Endothelial cell of umbilical vein (primary cell): ENCODE measurements around the gene UGT1A7.

Experiments used
- CTCF ChIP-seq, 2 donors: IDR thresholded peaks; 1 replicate in 1 of 2; 2 replicates in 1 of 2; pipeline ENCODE4 v1.5.1; 2011; ENCODE audit warnings: low read length in 2 of 2, mild to moderate bottlenecking in 2 of 2, moderate library complexity in 2 of 2, control low read depth in 1 of 2, inconsistent platforms in 1 of 2, low read depth in 1 of 2; ENCODE audit not compliant: insufficient read depth in 1 of 2; ENCODE audit errors: extremely low read depth in 1 of 2
- MYC ChIP-seq: IDR thresholded peaks from one replicate; pipeline ENCODE4 v1.6.1; 2011; ENCODE audit warnings: mild to moderate bottlenecking, low read depth, low read length
- POLR2A ChIP-seq: IDR thresholded peaks from 2 replicates; pipeline ENCODE4 v1.6.1; 2012; ENCODE audit warnings: low read depth, mild to moderate bottlenecking, control low read depth, low read length

DNA sequence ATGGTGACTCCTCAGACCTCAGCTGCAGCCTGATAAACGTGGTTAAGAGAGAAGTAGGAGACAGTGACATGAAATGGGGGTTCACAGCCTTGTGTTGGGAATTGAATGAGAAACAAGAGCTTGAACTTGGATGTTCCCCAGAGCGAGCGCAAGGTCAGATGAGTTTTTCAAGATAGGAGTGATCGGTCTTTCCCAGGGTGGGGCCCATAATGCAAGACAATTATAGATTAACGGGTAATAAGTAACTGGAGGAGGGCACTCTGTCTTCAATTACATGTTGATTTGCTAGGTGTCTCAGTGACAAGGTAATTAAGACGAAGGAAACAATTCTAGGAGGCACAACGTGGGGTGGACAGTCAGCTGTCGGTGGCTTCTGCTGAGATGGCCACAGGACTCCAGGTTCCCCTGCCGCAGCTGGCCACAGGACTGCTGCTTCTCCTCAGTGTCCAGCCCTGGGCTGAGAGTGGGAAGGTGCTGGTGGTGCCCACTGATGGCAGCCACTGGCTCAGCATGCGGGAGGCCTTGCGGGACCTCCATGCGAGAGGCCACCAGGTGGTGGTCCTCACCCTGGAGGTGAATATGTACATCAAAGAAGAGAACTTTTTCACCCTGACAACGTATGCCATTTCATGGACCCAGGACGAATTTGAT, 31.0 kb downstream of the UGT1A7 start, which contains the start of gene UGT1A5:
- TF ChIP-seq CTCF (IDR thresholded peaks at IDR 0.05; ENCODE audit: extremely low read depth in 1 of 2, insufficient read depth in 1 of 2, low read depth in 1 of 2, low read length in 2 of 2): no peak
- TF ChIP-seq MYC: no peak
- TF ChIP-seq POLR2A: no peak
